Parathyroid adenoma (tissue), 2 donors: Measurements from ENCODE around the gene WDR70.

Experiments used
- H2AFZ ChIP-seq: fragments of 300-600 bp; sonication (generic); one replicate; pipeline ENCODE4 v1.7.0; 2017; ENCODE audit warnings: antibody characterized with exemption, mild to moderate bottlenecking
- H3K27ac ChIP-seq: fragments of 300-600 bp; sonication (generic); one replicate; pipeline ENCODE4 v1.7.0; 2017
- H3K27me3 ChIP-seq: fragments of 300-600 bp; sonication (generic); one replicate; pipeline ENCODE4 v1.7.0; 2017; ENCODE audit warnings: low read length; ENCODE audit not compliant: control insufficient read depth, insufficient read depth
- H3K36me3 ChIP-seq: fragments of 300-600 bp; sonication (generic); one replicate; pipeline ENCODE4 v1.7.0; 2017; ENCODE audit warnings: low read length; ENCODE audit not compliant: control insufficient read depth, insufficient read depth
- H3K4me1 ChIP-seq: fragments of 300-600 bp; sonication (generic); one replicate; pipeline ENCODE4 v1.7.0; 2017; ENCODE audit warnings: control low read depth
- H3K4me2 ChIP-seq: fragments of 300-600 bp; sonication (generic); one replicate; pipeline ENCODE4 v1.7.0; 2017; ENCODE audit warnings: low read length
- H3K4me3 ChIP-seq: fragments of 300-600 bp; sonication (generic); one replicate; pipeline ENCODE4 v1.7.0; 2017; ENCODE audit warnings: low read depth, low read length
- H3K79me2 ChIP-seq: fragments of 300-600 bp; sonication (generic); one replicate; pipeline ENCODE4 v1.7.0; 2017; ENCODE audit warnings: control low read depth
- H3K9ac ChIP-seq: fragments of 300-600 bp; sonication (generic); one replicate; pipeline ENCODE4 v1.7.0; 2017; ENCODE audit warnings: mild to moderate bottlenecking
- H3K9me3 ChIP-seq: fragments of 300-600 bp; sonication (generic); one replicate; pipeline ENCODE4 v1.7.0; 2017; ENCODE audit warnings: low read length; ENCODE audit not compliant: control insufficient read depth
- CTCF ChIP-seq: fragments of 300-600 bp; sonication (generic); IDR thresholded peaks from one replicate; pipeline ENCODE4 v1.7.0; 2017; ENCODE audit warnings: antibody characterized with exemption, mild to moderate bottlenecking
- donor health status: primary hyperparathyroidism.

Gene WDR70

GRCh38 chr5:37662362-37662761, 283.2 kb downstream of the WDR70 start:
- H3K36me3 ChIP-seq, result no peaks in the 10 kb centered on the region

GRCh38 chr5:37662789-37663485, 283.8 kb downstream of the WDR70 start:
- no peak for TF ChIP-seq CTCF
- H3K4me1 ChIP-seq, result peaks cover 7% of the 10 kb centered on the region
- no peaks in the 10 kb centered on the region for H3K9me3 ChIP-seq
- no peaks in the 10 kb centered on the region for H3K36me3 ChIP-seq
- no peak overlapping the region for H2AFZ ChIP-seq
- H3K4me2 ChIP-seq, result no peak overlapping the region
- H3K4me3 ChIP-seq, result no peak overlapping the region
- H3K9ac ChIP-seq, result no peak overlapping the region
- no peaks in the 10 kb centered on the region for H3K27me3 ChIP-seq
- H3K79me2 ChIP-seq, result no peaks in the 10 kb centered on the region
- no peak overlapping the region for H3K27ac ChIP-seq

More at GRCh38 chr5:37662362-37662761, 283.2 kb downstream of the WDR70 start:
- Histone ChIP-seq H3K9me3 (no peaks in the 10 kb centered on the region), H3K4me2 (no peak overlapping the region), H3K4me3 (no peak overlapping the region), H3K27me3 (no peaks in the 10 kb centered on the region), H3K4me1 (peaks cover 7% of the 10 kb centered on the region), H3K9ac (no peak overlapping the region), H3K79me2 (no peaks in the 10 kb centered on the region), H3K27ac (no peak overlapping the region), H2AFZ (no peak overlapping the region)
- TF ChIP-seq CTCF, result no peak

GRCh38 chr5:37663538-37663937, 284.4 kb downstream of the WDR70 start:
- H3K36me3 ChIP-seq, result no peaks in the 10 kb centered on the region
- no peaks in the 10 kb centered on the region for H3K27me3 ChIP-seq
- TF ChIP-seq CTCF, result no peak
- H3K27ac ChIP-seq, result no peak overlapping the region
- H2AFZ ChIP-seq, result no peak overlapping the region
- H3K79me2 ChIP-seq, result no peaks in the 10 kb centered on the region
- H3K9ac ChIP-seq, result no peak overlapping the region
- H3K4me3 ChIP-seq, result no peak overlapping the region
- peaks cover 7% of the 10 kb centered on the region for H3K4me1 ChIP-seq
- no peak overlapping the region for H3K4me2 ChIP-seq
- H3K9me3 ChIP-seq, result no peaks in the 10 kb centered on the region

GRCh38 chr5:37664551-37664950, 285.4 kb downstream of the WDR70 start:
- no peaks in the 10 kb centered on the region for H3K36me3 ChIP-seq
- no peak overlapping the region for H3K9ac ChIP-seq
- H3K4me2 ChIP-seq, result no peak overlapping the region
- no peaks in the 10 kb centered on the region for H3K79me2 ChIP-seq
- no peak overlapping the region for H3K4me3 ChIP-seq
- H2AFZ ChIP-seq, result no peak overlapping the region
- no peak overlapping the region for H3K27ac ChIP-seq
- TF ChIP-seq CTCF, result no peak
- no peaks in the 10 kb centered on the region for H3K27me3 ChIP-seq
- no peaks in the 10 kb centered on the region for H3K9me3 ChIP-seq
- peaks cover 7% of the 10 kb centered on the region for H3K4me1 ChIP-seq

GRCh38 chr5:37665272-37665671, 286.2 kb downstream of the WDR70 start:
- H2AFZ ChIP-seq, result no peak overlapping the region
- H3K9ac ChIP-seq, result no peak overlapping the region
- H3K27me3 ChIP-seq, result no peaks in the 10 kb centered on the region
- no peak overlapping the region for H3K4me3 ChIP-seq
- H3K79me2 ChIP-seq, result no peaks in the 10 kb centered on the region
- no peak overlapping the region for H3K27ac ChIP-seq
- no peak overlapping the region for H3K4me2 ChIP-seq
- H3K4me1 ChIP-seq, result peaks cover 7% of the 10 kb centered on the region
- no peaks in the 10 kb centered on the region for H3K36me3 ChIP-seq
- no peaks in the 10 kb centered on the region for H3K9me3 ChIP-seq
- no peak for TF ChIP-seq CTCF
